Neuronal stem cell (in vitro differentiated cells): ENCODE results near the gene CHST15.

Experiments used
- DNase-seq: peaks from one replicate; pipeline ENCODE4 v3.0.0-alpha.2; 2013; ENCODE audit warnings: low spot score
- H2AFZ ChIP-seq: one replicate; pipeline ENCODE4 v1.6.1; 2013; ENCODE audit warnings: mild to moderate bottlenecking, low read length, inconsistent platforms
- H2AK5ac ChIP-seq: 2 replicates; pipeline ENCODE4 v1.6.1; 2013; ENCODE audit warnings: low read depth, mild to moderate bottlenecking, inconsistent platforms, low read length, moderate library complexity, mixed read lengths
- H2BK120ac ChIP-seq: 2 replicates; pipeline ENCODE4 v1.6.1; 2013; ENCODE audit warnings: low read depth, mild to moderate bottlenecking, inconsistent platforms, low read length, moderate library complexity, mixed read lengths
- H2BK12ac ChIP-seq: one replicate; pipeline ENCODE4 v1.6.1; 2013; ENCODE audit warnings: low read length, inconsistent platforms
- H2BK15ac ChIP-seq: 2 replicates; pipeline ENCODE4 v1.6.1; 2013; ENCODE audit warnings: mild to moderate bottlenecking, low read length, inconsistent platforms, mixed read lengths
- H2BK5ac ChIP-seq: one replicate; pipeline ENCODE4 v1.6.1; 2013; ENCODE audit warnings: inconsistent platforms, mild to moderate bottlenecking, low read length, moderate library complexity
- H3K14ac ChIP-seq: one replicate; pipeline ENCODE4 v1.6.1; 2013; ENCODE audit warnings: low read length, inconsistent platforms
- H3K18ac ChIP-seq: 2 replicates; pipeline ENCODE4 v1.6.1; 2013; ENCODE audit warnings: low read length, inconsistent platforms
- H3K23ac ChIP-seq: 2 replicates; pipeline ENCODE4 v1.6.1; 2013; ENCODE audit warnings: low read depth, mild to moderate bottlenecking, mixed read lengths, low read length, inconsistent platforms; ENCODE audit not compliant: poor library complexity
- H3K27ac ChIP-seq: replicated peaks from 3 replicates; pipeline ENCODE4 v1.5.1; 2013; ENCODE audit warnings: low read length, inconsistent platforms
- H3K27me3 ChIP-seq, 3 experiments: 2 replicates each; pipeline ENCODE4 v1.6.1; 2013; ENCODE audit warnings: low read length in 3 of 3, mild to moderate bottlenecking in 2 of 3, inconsistent platforms in 1 of 3, low read depth in 1 of 3, mixed read lengths in 1 of 3, moderate library complexity in 1 of 3; ENCODE audit not compliant: control insufficient read depth in 3 of 3, insufficient read depth in 3 of 3
- H3K36me3 ChIP-seq, 2 donors: replicated peaks in 1 of 2; 2 replicates each; pipeline ENCODE4 v1.6.1; 2013; ENCODE audit warnings: low read length in 2 of 2; ENCODE audit not compliant: control insufficient read depth in 2 of 2, insufficient read depth in 2 of 2
- H3K4ac ChIP-seq: 2 replicates; pipeline ENCODE4 v1.6.1; 2013; ENCODE audit warnings: inconsistent platforms, mild to moderate bottlenecking, low read length, moderate library complexity
- H3K4me1 ChIP-seq, 2 donors: 1 replicate in 1 of 2; 2 replicates in 1 of 2; pipeline ENCODE4 v1.6.1; 2013; ENCODE audit warnings: low read length in 2 of 2, low read depth in 1 of 2; ENCODE audit not compliant: control insufficient read depth in 2 of 2, insufficient read depth in 1 of 2
- H3K4me2 ChIP-seq: one replicate; pipeline ENCODE4 v1.6.1; 2013; ENCODE audit warnings: mild to moderate bottlenecking, low read length, inconsistent platforms; ENCODE audit not compliant: insufficient read depth, poor library complexity, severe bottlenecking
- H3K4me3 ChIP-seq, 2 donors: 2 replicates each; pipeline ENCODE4 v1.5.1; 2013; ENCODE audit warnings: low read length in 2 of 2, mild to moderate bottlenecking in 2 of 2, inconsistent platforms in 1 of 2, moderate library complexity in 1 of 2
- H3K79me1 ChIP-seq: one replicate; pipeline ENCODE4 v1.6.1; 2013; ENCODE audit warnings: low read depth, mild to moderate bottlenecking, inconsistent platforms, low read length, moderate library complexity
- H3K9ac ChIP-seq: one replicate; pipeline ENCODE4 v1.6.1; 2013; ENCODE audit warnings: mild to moderate bottlenecking, low read depth, low read length, inconsistent platforms; ENCODE audit not compliant: poor library complexity
- H3K9me3 ChIP-seq, 2 donors: replicated peaks in 1 of 2; 2 replicates each; pipeline versions ENCODE3 to v1.6.1; 2013; ENCODE audit warnings: low read length in 2 of 2, mild to moderate bottlenecking in 2 of 2, inconsistent platforms in 1 of 2, low read depth in 1 of 2, mixed read lengths in 1 of 2, moderate library complexity in 1 of 2; ENCODE audit not compliant: control insufficient read depth in 2 of 2, insufficient read depth in 1 of 2
- H4K8ac ChIP-seq: one replicate; pipeline ENCODE4 v1.6.1; 2013; ENCODE audit warnings: low read depth, mild to moderate bottlenecking, inconsistent platforms, low read length, moderate library complexity
- H4K91ac ChIP-seq: one replicate; pipeline ENCODE4 v1.6.1; 2013; ENCODE audit warnings: low read length, low read depth, mild to moderate bottlenecking, inconsistent platforms; ENCODE audit not compliant: poor library complexity
- WGBS, 2 donors: extraction: QIAGEN DNeasy Blood & Tissue Kit; methylation state at CpG; one replicate each; pipeline ENCODE4 v1.1.7; 2013; ENCODE audit warnings: missing lambda C conversion rate in 2 of 2, mixed read lengths in 1 of 2; ENCODE audit not compliant: insufficient read length in 2 of 2, insufficient replicate concordance in 1 of 2; ENCODE audit errors: extremely low coverage in 2 of 2; 5-methylcytosine and 5-hydroxymethylcytosine counted together

The CHST15 gene

GRCh38 chr10:124059551-124059950 lies 33.8 kb downstream of the CHST15 start:
- Histone ChIP-seq H4K8ac (no peak overlapping the region), H3K27me3 (no peaks in the 10 kb centered on the region), H3K18ac (no peak overlapping the region), H3K27ac (no peak overlapping the region), H2BK5ac (no peak overlapping the region), H3K23ac (no peak overlapping the region), H3K4ac (no peak overlapping the region), H2BK120ac (no peak overlapping the region), H4K91ac (no peak overlapping the region), H3K4me2 (no peak overlapping the region), H3K14ac (no peak overlapping the region), H3K4me1 (peaks cover 6 to 12% of the 10 kb centered on the region in 2 donors), H3K9me3 (no peaks in the 10 kb centered on the region), H3K9ac (no peak overlapping the region), H2AK5ac (no peak overlapping the region), H3K4me3 (no peak overlapping the region), H3K36me3 (no peaks in the 10 kb centered on the region), H3K79me1 (no peaks in the 10 kb centered on the region), H2AFZ (no peak overlapping the region), H2BK15ac (no peak overlapping the region), H2BK12ac (no peak overlapping the region)
- DNase-seq, result no peak
- no CpG with 5 or more reads among the region's 12 CpGs for WGBS, 2 donors

- no peak for DNase-seq
Measured at GRCh38 chr10:124058346-124059003, 34.9 kb downstream of the CHST15 start.

GRCh38 chr10:124057601-124058000 lies 35.8 kb downstream of the CHST15 start:
- no CpG with 5 or more reads among the region's 6 CpGs for WGBS, 2 donors
- H3K23ac ChIP-seq, result no peak overlapping the region

More at GRCh38 chr10:124058346-124059003, 34.9 kb downstream of the CHST15 start:
- no peak overlapping the region for H4K91ac ChIP-seq
- no peak overlapping the region for H4K8ac ChIP-seq
- no peak overlapping the region for H2AK5ac ChIP-seq
- H3K27me3 ChIP-seq, result no peaks in the 10 kb centered on the region
- H3K79me1 ChIP-seq, result no peaks in the 10 kb centered on the region
- H3K23ac ChIP-seq, result no peak overlapping the region
- no peak overlapping the region for H2BK12ac ChIP-seq
- H3K4ac ChIP-seq, result no peak overlapping the region
- peak overlapping the region; percentile 65 for H2BK120ac ChIP-seq
- no peaks in the 10 kb centered on the region for H3K36me3 ChIP-seq
- no peak overlapping the region for H3K9ac ChIP-seq
- no peak overlapping the region for H3K14ac ChIP-seq
- H3K4me2 ChIP-seq, result no peak overlapping the region
- H2AFZ ChIP-seq, result no peak overlapping the region
- no peak overlapping the region for H3K18ac ChIP-seq
- no peaks in the 10 kb centered on the region for H3K9me3 ChIP-seq
- peak overlapping the region; percentile 31 for H2BK15ac ChIP-seq
- H3K27ac ChIP-seq, result no peak overlapping the region
- WGBS, 2 donors, result no CpG with 5 or more reads among the region's 8 CpGs
- no peak overlapping the region for H2BK5ac ChIP-seq
- H3K4me1 ChIP-seq, result peaks cover 4% of the 10 kb centered on the region in 2 donors
- peak overlapping the region in 1 of 2 donors; percentile 3 for H3K4me3 ChIP-seq

GRCh38 chr10:124056337-124056980 lies 36.9 kb downstream of the CHST15 start:
- Histone ChIP-seq H3K36me3 (no peaks in the 10 kb centered on the region), H3K4me2 (no peak overlapping the region), H4K91ac (no peak overlapping the region), H3K4me1 (peaks cover 4% of the 10 kb centered on the region in 2 donors), H3K18ac (peak overlapping the region; percentile 31), H2AK5ac (peak overlapping the region; percentile 39), H3K27me3 (no peaks in the 10 kb centered on the region), H3K23ac (peak overlapping the region; percentile 8), H2BK120ac (no peak overlapping the region), H2BK15ac (no peak overlapping the region), H3K4ac (no peak overlapping the region), H3K79me1 (no peaks in the 10 kb centered on the region), H3K14ac (peak overlapping the region; percentile 27), H3K9ac (no peak overlapping the region), H3K9me3 (no peaks in the 10 kb centered on the region), H2BK5ac (no peak overlapping the region), H4K8ac (no peak overlapping the region), H2BK12ac (no peak overlapping the region), H3K27ac (no peak overlapping the region), H3K4me3 (no peak overlapping the region), H2AFZ (no peak overlapping the region)
- WGBS, 2 donors, result no CpG with 5 or more reads among the region's 29 CpGs
- no peak for DNase-seq

More at GRCh38 chr10:124057601-124058000, 35.8 kb downstream of the CHST15 start:
- no peaks in the 10 kb centered on the region for H3K36me3 ChIP-seq
- H3K9me3 ChIP-seq, result no peaks in the 10 kb centered on the region
- DNase-seq, result no peak
- no peak overlapping the region for H2BK15ac ChIP-seq
- H3K18ac ChIP-seq, result no peak overlapping the region
- no peak overlapping the region for H2AFZ ChIP-seq
- no peaks in the 10 kb centered on the region for H3K79me1 ChIP-seq
- H2BK5ac ChIP-seq, result no peak overlapping the region
- H4K8ac ChIP-seq, result no peak overlapping the region
- H3K4ac ChIP-seq, result no peak overlapping the region
- H3K27ac ChIP-seq, result no peak overlapping the region
- no peaks in the 10 kb centered on the region for H3K27me3 ChIP-seq
- H3K4me2 ChIP-seq, result no peak overlapping the region
- H3K9ac ChIP-seq, result no peak overlapping the region
- H2BK120ac ChIP-seq, result no peak overlapping the region
- H2BK12ac ChIP-seq, result no peak overlapping the region
- H4K91ac ChIP-seq, result no peak overlapping the region
- peaks cover 4% of the 10 kb centered on the region in 2 donors for H3K4me1 ChIP-seq
- no peak overlapping the region for H3K14ac ChIP-seq
- H3K4me3 ChIP-seq, result no peak overlapping the region
- no peak overlapping the region for H2AK5ac ChIP-seq
